ENCODE data around the gene IRAK3.
"Not testable (repeated sequence)": the region's sequence is repeated elsewhere in the genome, so short reads cannot be mapped to it uniquely, and the experiment has no call there.

IRAK3 gene

GRCh38 chr12:66217342-66217917 is 28.4 kb downstream of the IRAK3 start:
- peak; percentile 30 to 38 for DNase-seq

DNA sequence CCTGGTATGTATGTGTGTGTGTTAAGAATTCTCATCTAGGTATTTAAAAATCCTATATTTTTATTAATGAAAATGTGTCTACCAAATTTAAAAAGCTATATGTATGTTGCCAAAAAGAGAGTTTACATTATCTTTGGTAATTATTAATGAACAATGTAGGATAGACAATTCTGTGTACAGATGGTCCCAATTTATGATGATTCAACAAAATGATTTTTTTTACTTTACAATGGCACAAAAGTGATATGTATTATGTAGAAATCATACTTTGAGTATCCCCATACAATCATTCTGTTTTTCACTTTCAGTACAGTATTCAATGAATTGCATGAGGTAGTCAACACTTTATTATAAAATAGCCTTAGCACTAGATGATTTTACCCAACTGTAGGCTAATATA is 39.4 kb downstream of the IRAK3 start:
- no peak for DNase-seq

DNA sequence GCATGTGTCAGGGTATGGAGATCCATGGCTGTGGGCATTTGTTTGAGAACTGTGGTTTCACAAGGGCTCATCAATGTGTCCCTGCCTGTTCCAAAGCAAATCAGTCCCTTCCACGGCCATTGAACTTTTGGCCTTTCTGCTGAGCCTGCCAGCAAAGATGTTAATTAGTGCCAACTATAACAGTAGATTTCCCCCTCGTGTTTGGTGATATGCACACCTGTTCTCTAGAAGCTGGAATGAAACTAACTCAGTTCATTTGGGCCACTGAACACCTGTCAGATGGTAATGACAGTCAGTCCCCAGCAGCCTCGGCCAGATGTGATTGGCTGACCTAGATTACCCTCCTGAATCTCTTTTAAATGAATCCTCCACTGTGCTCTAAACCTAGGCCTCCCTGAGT is 43.2 kb downstream of the IRAK3 start:
- no peak for DNase-seq

DNA sequence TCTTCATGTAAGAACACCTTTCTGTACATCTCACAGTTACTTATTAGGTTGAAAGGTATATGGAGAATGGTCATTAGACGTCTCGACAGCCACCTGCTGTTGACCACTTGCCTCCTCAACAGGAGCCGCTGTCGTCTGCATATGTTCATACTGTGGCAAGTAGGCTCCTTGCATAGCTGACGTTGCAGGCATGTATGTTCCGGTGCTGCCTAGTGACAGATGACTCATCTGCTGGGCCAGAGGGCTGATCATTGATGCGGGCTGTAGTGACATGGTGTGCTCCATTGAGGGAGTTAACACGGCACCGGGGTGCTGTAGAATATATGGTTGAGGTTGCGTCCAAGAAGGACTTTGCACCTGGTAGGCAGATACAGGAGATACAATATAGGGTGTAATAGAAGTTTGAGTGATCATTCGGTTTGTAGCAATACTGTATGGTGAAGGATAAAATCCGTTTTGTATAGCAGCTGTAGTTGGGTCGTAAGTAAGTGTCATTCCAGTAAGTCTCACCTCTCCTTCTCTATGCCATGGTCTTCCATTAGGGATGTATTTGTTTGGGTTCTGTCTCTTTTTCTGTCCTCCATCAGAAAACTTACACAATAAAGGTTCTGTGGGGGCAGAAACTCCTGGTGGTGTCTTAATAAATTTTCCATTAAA is 45.2 kb downstream of the IRAK3 start:
- DNase-seq: peak; percentile 78 to 86

GRCh38 chr12:66234773-66235625 is 46.0 kb downstream of the IRAK3 start:
- peak; percentile 55 to 79 for DNase-seq

GRCh38 chr12:66235626-66236281 is 46.7 kb downstream of the IRAK3 start:
- DNase-seq: peak; percentile 53

DNA sequence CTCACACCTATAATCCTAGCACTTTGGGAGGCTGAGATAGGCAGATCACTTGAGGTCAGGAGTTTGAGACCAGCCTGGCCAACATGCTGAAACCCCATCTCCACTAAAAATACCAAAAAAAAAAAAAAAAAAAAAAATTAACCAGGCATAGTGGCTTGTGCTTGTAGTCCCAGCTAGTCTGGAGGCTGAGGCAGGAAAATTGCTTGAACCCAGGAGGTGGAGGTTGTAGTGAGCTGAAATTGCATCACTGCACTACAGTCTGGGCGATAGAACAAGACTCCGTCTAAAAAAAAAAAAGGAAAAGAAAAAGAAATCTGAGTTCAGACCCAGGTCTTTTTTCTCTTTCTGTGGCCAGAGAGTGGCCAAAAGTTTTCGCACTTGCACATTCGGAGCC is 47.3 kb downstream of the IRAK3 start:
- not testable (repeated sequence) for DNase-seq

DNA sequence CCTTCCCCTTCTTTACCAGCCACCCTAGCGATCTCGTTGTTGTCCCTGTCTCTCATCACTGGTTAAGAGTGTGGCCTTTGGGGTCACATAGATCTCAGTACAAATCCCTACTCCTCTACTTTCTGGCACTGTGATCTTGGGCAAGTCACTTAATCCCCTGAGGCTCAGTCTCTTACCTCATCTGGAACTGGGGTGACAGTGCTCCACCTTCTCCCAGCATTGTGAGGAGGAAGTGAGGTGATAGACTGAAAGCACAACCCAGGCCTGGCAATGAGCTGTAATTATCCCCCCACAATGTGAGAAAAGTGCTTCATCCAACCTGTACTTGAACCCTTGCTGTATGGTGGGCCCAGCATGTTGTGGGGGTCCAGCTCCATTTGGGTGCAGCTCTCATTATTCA is 48.0 kb downstream of the IRAK3 start:
- DNase-seq: peak in 1 of 2 experiments; percentile 10

DNA sequence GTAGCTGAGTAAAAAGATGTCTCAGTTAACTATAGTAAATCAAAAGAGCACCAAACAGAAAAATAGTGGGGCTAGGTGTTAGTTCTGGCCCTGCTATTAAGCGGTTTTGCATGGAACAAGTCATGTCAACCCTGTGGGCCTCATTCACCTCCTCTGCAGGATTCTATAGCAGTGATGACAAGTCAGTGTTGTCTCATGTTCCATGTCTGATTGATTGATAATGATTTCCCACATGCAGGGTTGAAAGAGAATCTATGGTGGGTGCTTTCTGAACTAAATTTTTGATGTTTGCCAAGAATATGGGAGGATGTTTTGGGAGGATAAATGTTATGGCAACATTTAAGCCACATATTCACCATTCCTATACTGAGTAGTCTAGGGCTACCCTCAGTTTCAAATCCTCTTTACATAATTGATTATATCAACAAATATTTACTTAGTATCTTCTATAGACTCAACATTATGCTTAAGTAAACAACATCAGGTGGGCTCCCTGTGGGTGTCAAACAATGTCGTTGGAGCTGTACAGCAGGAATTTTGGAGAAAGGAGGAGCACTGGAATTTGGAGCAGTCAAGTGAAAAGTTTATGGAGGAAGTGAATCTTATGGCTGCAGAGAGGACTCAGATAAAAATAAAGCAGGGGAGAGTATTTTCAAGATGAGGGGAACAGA is 48.6 kb downstream of the IRAK3 start:
- no peak for DNase-seq

DNA sequence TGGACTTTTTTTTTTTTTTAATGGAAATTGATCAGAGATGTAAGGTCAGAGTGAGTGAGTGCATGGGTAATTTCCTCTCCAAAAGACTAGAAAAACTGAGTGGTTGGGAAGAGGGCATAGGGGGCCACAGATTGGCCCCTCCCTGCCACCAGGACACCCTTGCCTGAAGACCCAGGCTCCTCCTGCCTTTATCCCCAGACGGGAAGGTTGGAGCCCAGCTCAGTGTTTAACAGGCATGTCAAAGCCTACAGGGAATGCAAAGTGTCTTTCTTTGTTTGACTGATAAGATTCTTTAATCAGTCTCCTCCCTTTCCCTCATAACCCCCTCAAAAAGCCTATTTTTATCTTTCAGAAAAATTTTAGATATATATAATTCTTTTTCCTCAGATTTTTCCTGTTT is 50.3 kb downstream of the IRAK3 start:
- DNase-seq: no peak

DNA sequence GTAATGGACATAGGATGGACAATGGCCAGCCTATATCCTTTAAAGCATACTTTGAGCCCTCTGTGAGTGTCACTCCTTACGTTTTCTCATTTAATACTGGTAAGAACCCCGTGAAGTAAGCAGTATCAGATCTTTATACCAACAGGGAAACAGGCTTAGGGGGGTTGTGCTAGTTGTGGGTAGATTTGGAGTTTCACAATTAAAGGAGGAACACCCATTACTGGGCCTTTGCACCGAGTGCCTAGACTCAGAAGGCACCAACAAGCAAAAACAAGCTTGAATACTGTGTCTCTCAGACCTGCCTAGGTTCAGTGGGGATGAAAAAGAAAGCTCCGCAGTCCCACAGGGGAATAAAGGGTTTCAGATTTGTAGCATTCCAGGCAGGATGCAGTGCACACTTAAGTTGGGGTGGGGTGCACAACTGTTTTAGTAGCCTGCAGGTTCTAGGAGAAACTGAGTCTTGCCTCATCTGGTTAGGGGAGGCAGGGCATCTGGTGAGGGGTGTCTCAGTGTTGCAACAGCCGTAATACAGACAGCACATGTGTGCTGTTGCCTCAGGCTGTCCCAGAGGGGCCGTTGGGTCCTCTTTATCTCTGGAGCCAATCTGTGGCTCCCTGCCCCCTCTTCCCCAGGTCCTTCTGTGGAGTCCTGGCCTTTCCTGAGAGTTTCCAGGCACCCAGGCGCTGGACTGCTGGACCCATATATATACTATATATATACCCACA is 51.2 kb downstream of the IRAK3 start:
- DNase-seq: peak; percentile 53 to 61

GRCh38 chr12:66241061-66242043 is 52.3 kb downstream of the IRAK3 start:
- peak; percentile 72 to 74 for DNase-seq

DNA sequence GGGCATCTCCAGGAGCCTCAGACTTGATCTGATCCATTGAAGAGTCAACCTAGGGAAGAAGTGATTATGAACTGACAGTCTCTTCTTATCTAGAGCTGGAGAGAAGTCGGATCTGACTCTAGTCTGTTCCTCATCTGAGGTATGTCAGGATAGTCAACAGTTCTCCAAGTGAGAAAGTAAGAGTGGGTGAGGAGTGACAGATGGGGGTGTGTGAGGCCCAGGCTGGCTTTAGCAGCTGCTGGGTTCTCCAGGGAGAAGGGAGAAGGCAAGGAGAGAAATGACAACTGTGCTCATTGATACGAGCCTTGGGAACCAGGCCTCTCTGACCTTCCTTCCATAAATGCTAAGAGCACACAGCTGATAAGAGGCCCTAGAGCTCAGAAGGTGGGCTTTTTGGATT is 53.3 kb downstream of the IRAK3 start:
- DNase-seq: no peak

GRCh38 chr12:66243911-66244310 is 54.9 kb downstream of the IRAK3 start:
- no peak for DNase-seq

- no peak for DNase-seq
These were observed 55.4 kb downstream of the IRAK3 start for GRCh38 chr12:66244446-66244845.

DNA sequence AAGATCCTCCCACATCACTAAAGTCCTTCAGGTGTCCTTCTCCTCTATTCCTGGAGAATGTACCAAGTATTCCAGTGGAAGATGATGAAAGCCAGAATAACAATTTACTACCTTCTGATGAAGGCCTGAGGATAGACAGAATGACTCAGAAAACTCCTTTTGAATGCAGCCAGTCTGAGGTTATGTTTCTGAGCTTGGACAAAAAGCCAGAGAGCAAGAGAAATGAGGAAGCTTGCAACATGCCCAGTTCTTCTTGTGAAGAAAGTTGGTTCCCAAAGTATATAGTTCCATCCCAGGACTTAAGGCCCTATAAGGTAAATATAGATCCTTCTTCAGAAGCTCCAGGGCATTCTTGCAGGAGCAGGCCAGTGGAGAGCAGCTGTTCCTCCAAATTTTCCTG is 58.7 kb downstream of the IRAK3 start:
- DNase-seq: peak; percentile 60 to 64

DNA sequence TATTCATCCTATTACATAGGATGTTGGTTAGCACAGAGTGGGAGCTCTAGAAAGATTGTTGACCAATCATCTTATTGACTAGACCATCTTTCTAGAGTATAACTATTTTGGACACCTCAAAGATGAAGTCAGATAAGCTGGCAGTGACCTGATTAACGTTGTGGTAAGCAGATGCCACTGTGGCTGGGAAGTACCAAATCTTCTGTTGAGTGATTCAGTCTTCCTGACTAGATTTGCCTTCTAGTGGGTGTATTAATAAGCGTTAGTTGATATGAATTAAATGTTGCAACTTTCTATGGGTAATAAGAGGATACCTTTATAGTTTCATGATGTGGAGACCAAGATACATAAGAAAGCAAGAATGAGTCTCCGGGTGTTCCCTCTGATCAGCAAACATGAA is 62.0 kb downstream of the IRAK3 start:
- DNase-seq: no peak

GRCh38 chr12:66252771-66253170 is 63.8 kb downstream of the IRAK3 start:
- no peak for DNase-seq

DNA sequence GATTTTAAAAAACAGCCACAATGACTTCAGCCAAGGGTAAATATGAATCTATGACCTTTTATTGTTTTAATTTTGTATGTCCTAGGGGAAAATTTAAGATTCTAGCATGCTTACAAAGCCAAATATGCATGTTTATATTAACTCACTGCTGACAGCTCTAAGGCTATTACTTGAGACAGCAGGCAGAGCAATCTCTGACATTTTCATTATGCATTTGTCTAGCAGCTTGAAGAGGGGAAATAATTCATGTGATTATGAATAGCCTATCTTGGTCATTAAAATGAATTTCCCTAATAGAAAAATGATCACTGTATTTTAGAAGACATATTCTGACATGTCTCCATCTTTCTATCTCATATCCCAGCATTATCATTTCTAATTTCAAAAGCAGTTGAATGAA is 66.7 kb downstream of the IRAK3 start:
- DNase-seq: no peak

DNA sequence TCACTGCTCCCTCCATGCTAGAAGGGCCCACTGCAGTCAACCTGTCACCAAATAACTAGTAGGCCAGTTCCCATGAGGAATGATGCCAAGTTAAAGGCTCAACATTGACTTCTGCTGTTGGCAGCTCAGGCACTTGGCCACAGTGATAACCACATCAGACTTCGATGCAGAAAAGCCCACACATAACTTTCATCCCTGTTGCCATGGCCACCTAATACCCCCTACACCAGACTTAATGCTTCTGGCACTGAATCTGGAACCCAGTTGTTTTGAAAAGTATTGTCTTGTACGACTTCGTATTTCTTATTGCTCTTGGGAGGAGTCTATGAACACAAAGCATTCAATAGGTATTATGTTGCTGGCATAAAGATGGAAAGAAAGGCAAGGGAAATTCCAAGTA is 69.0 kb downstream of the IRAK3 start:
- DNase-seq: no peak

- DNase-seq: no peak
These were observed 73.7 kb downstream of the IRAK3 start for GRCh38 chr12:66262737-66263136.

Data from Kasumi-1 (cell line).